Measurements from ENCODE around the gene SLC25A13.

SLC25A13 gene

DNA sequence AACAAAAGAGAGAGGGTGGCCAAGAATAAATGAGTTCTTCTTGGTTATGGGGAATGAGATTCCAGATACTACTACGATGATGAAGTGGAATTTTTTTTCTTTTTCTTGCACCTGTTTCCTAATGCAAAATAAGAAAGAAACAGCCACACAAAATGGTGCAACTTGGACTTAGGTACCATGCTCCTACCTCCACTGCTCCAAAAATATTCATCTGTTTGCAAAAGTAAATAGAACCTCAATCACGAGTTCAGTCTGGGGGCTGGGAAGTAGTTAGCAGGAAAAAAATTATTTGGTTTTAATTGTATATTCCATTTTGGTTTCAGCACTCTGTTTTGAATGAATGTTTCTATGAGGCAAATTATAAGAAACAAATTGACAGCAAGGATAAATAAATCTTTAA is 73.5 kb downstream of the SLC25A13 start:
- TF ChIP-seq TAF1 (IDR thresholded peaks at IDR 0.05; ENCODE audit: borderline replicate concordance, insufficient read depth, low read length) (no peak), POLR2AphosphoS5 (IDR thresholded peaks at IDR 0.05; ENCODE audit: low read depth, low read length) (no peak), SIN3A (IDR thresholded peaks at IDR 0.05; ENCODE audit: borderline replicate concordance, insufficient read depth, low read length) (no peak), FOXP2 (optimal IDR thresholded peaks at IDR 0.05; ENCODE audit: borderline replicate concordance, extremely low read depth, extremely low read length, insufficient read depth) (no peak)
- TF ChIP-seq, protein P1, sequence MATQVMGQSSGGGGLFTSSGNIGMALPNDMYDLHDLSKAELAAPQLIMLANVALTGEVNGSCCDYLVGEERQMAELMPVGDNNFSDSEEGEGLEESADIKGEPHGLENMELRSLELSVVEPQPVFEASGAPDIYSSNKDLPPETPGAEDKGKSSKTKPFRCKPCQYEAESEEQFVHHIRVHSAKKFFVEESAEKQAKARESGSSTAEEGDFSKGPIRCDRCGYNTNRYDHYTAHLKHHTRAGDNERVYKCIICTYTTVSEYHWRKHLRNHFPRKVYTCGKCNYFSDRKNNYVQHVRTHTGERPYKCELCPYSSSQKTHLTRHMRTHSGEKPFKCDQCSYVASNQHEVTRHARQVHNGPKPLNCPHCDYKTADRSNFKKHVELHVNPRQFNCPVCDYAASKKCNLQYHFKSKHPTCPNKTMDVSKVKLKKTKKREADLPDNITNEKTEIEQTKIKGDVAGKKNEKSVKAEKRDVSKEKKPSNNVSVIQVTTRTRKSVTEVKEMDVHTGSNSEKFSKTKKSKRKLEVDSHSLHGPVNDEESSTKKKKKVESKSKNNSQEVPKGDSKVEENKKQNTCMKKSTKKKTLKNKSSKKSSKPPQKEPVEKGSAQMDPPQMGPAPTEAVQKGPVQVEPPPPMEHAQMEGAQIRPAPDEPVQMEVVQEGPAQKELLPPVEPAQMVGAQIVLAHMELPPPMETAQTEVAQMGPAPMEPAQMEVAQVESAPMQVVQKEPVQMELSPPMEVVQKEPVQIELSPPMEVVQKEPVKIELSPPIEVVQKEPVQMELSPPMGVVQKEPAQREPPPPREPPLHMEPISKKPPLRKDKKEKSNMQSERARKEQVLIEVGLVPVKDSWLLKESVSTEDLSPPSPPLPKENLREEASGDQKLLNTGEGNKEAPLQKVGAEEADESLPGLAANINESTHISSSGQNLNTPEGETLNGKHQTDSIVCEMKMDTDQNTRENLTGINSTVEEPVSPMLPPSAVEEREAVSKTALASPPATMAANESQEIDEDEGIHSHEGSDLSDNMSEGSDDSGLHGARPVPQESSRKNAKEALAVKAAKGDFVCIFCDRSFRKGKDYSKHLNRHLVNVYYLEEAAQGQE (IDR thresholded peaks at IDR 0.05; ENCODE audit: insufficient read depth in 1 of 2, low read depth in 2 of 2, low read length in 2 of 2): no peak

GRCh38 chr7:96246919-96247318 is 75.0 kb downstream of the SLC25A13 start:
- TF ChIP-seq FOXP2 (optimal IDR thresholded peaks at IDR 0.05; ENCODE audit: borderline replicate concordance, extremely low read depth, extremely low read length, insufficient read depth) (no peak), POLR2AphosphoS5 (IDR thresholded peaks at IDR 0.05; ENCODE audit: low read depth, low read length) (no peak), SIN3A (IDR thresholded peaks at IDR 0.05; ENCODE audit: borderline replicate concordance, insufficient read depth, low read length) (no peak), TAF1 (IDR thresholded peaks at IDR 0.05; ENCODE audit: borderline replicate concordance, insufficient read depth, low read length) (no peak)
- TF ChIP-seq, protein P1 (IDR thresholded peaks at IDR 0.05; ENCODE audit: insufficient read depth in 1 of 2, low read depth in 2 of 2, low read length in 2 of 2): no peak

GRCh38 chr7:96244992-96245292 is 77.0 kb downstream of the SLC25A13 start:
- TF ChIP-seq TAF1 (IDR thresholded peaks at IDR 0.05; ENCODE audit: borderline replicate concordance, insufficient read depth, low read length) (no peak), FOXP2 (optimal IDR thresholded peaks at IDR 0.05; ENCODE audit: borderline replicate concordance, extremely low read depth, extremely low read length, insufficient read depth) (no peak), POLR2AphosphoS5 (IDR thresholded peaks at IDR 0.05; ENCODE audit: low read depth, low read length) (no peak), SIN3A (IDR thresholded peaks at IDR 0.05; ENCODE audit: borderline replicate concordance, insufficient read depth, low read length) (no peak)
- TF ChIP-seq, protein P1 (IDR thresholded peaks at IDR 0.05; ENCODE audit: insufficient read depth in 1 of 2, low read depth in 2 of 2, low read length in 2 of 2): no peak

DNA sequence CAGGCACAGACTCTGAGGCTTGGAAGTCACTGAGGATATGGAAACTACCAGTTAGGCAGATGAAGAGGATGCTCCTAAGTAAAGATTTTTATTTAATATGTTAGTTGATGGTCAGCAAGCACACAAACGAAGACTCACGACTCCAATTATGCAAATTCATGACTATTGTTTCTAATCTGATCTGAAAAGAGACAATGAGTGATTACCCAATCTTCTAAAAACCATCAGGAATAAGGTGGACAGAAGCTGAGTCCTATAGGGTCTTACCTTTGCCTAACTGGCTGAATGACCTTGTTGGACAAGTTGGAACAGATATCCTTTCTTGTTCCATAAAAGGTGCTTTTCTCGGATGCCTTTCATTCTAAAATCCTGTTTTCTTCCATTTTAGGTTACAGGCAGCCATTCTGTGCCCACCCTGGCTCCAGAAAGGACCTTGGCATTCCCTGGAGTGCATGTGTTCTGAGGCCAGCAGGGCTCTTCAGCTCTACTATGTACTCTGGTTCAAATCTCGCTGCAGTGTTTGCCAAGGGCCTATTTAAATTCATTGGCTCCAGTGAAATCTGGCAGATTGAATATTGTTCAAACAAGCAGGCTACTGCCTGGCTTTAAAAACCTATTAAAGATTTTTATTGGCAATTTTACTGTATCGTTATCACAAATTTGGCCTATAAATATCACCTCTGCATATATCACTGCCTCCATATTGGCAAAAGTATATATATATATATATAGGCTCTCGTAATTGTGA is 77.5 kb downstream of the SLC25A13 start:
- TF ChIP-seq FOXP2 (optimal IDR thresholded peaks at IDR 0.05; ENCODE audit: borderline replicate concordance, extremely low read depth, extremely low read length, insufficient read depth): no peak

- TF ChIP-seq SIN3A (IDR thresholded peaks at IDR 0.05; ENCODE audit: borderline replicate concordance, insufficient read depth, low read length) (no peak), FOXP2 (optimal IDR thresholded peaks at IDR 0.05; ENCODE audit: borderline replicate concordance, extremely low read depth, extremely low read length, insufficient read depth) (no peak), POLR2AphosphoS5 (IDR thresholded peaks at IDR 0.05; ENCODE audit: low read depth, low read length) (no peak), TAF1 (IDR thresholded peaks at IDR 0.05; ENCODE audit: borderline replicate concordance, insufficient read depth, low read length) (no peak)
- TF ChIP-seq, protein P1 (IDR thresholded peaks at IDR 0.05; ENCODE audit: insufficient read depth in 1 of 2, low read depth in 2 of 2, low read length in 2 of 2): no peak
Measured at GRCh38 chr7:96243241-96243640, 78.7 kb downstream of the SLC25A13 start.

Data from PFSK-1 (cell line).